SU-DHL-6 (cell line): ENCODE results near the gene SLC43A3.

Experiments
- H2AFZ ChIP-seq: fragments of 200-600 bp; sonication (generic); 2 replicates; pipeline ENCODE4 v1.6.1; 2014; ENCODE audit warnings: low read depth, mild to moderate bottlenecking, moderate library complexity, mixed read lengths, antibody characterized with exemption, low read length; ENCODE audit not compliant: severe bottlenecking
- H3F3A ChIP-seq: fragments of 200-600 bp; shearing (Covaris generic); 2 replicates; pipeline ENCODE4 v1.6.0; 2016; ENCODE audit warnings: antibody characterized with exemption, mild to moderate bottlenecking; ENCODE audit not compliant: insufficient read depth
- H3K27ac ChIP-seq: fragments of 200-600 bp; sonication (generic); 2 replicates; pipeline ENCODE4 v1.5.1; 2016; ENCODE audit warnings: low read depth, mild to moderate bottlenecking, low read length, moderate library complexity, mixed read lengths
- H3K27me3 ChIP-seq: fragments of 200-600 bp; sonication (generic), shearing (Covaris generic); 2 replicates; pipeline ENCODE4 v1.6.0; 2014; ENCODE audit warnings: mild to moderate bottlenecking, low read length
- H3K36me3 ChIP-seq: fragments of 200-600 bp; sonication (generic); 2 replicates; pipeline ENCODE4 v1.6.1; 2014; ENCODE audit warnings: mild to moderate bottlenecking, low read length, mixed read lengths
- H3K4me2 ChIP-seq: fragments of 300-600, 200-600 bp; shearing (Covaris generic), sonication (generic); 2 replicates; pipeline ENCODE4 v1.6.0; 2014; ENCODE audit warnings: low read length, low read depth, mild to moderate bottlenecking; ENCODE audit not compliant: poor library complexity, severe bottlenecking
- H3K4me3 ChIP-seq: fragments of 200-600 bp; sonication (generic); 2 replicates; pipeline ENCODE4 v1.5.1; 2014; ENCODE audit warnings: antibody characterized with exemption, low read length, mild to moderate bottlenecking, mixed read lengths; ENCODE audit not compliant: insufficient read depth, poor library complexity, severe bottlenecking
- H3K79me2 ChIP-seq: fragments of 200-600 bp; sonication (generic); 2 replicates; pipeline ENCODE4 v1.6.1; 2014; ENCODE audit warnings: mild to moderate bottlenecking, low read length, moderate library complexity; ENCODE audit not compliant: insufficient read depth
- H3K9ac ChIP-seq: fragments of 200-600 bp; sonication (generic); 2 replicates; pipeline ENCODE4 v1.7.0; 2014; ENCODE audit warnings: mild to moderate bottlenecking, low read length
- H3K9me2 ChIP-seq: fragments of 200-600 bp; sonication (generic); replicated peaks from 2 replicates; pipeline ENCODE4 v1.6.1; 2014; ENCODE audit warnings: low read length; ENCODE audit not compliant: insufficient read depth
- H3K9me3 ChIP-seq: fragments of 200-600 bp; sonication (generic); 2 replicates; pipeline ENCODE4 v1.6.1; 2014; ENCODE audit warnings: low read length, mixed read lengths; ENCODE audit not compliant: insufficient read depth
- H4K20me1 ChIP-seq: fragments of 200-600 bp; sonication (generic); 2 replicates; pipeline ENCODE4 v1.6.1; 2014; ENCODE audit warnings: low read depth, mild to moderate bottlenecking, antibody characterized with exemption, low read length, moderate library complexity, mixed read lengths
- CTCF ChIP-seq: fragments of 200-600 bp; sonication (generic); IDR thresholded peaks from one replicate; pipeline ENCODE4 v1.5.1; 2017; ENCODE audit warnings: antibody characterized with exemption, mild to moderate bottlenecking, low read length, moderate library complexity; ENCODE audit not compliant: insufficient read depth, poor library complexity, severe bottlenecking
- EZH2phosphoT487 ChIP-seq: fragments of 200-600 bp; sonication (generic), shearing (Covaris generic); conservative IDR thresholded peaks from 2 replicates; pipeline ENCODE4 v1.6.1; 2018; ENCODE audit warnings: mild to moderate bottlenecking, antibody characterized with exemption, low read length, moderate library complexity, mixed read lengths

The SLC43A3 gene

GRCh38 chr11:57417056-57417455, 9.9 kb downstream of the SLC43A3 start:
- Histone ChIP-seq H3K9ac (no peak overlapping the region), H3K27ac (no peak overlapping the region), H4K20me1 (no peaks in the 10 kb centered on the region; the same call in 1 of the 2 replicates), H3K79me2 (peaks cover 21% of the 10 kb centered on the region), H3F3A (no peaks in the 10 kb centered on the region; the same call in 1 of the 2 replicates), H2AFZ (no peak overlapping the region), H3K27me3 (no peaks in the 10 kb centered on the region), H3K36me3 (peaks cover 71% of the 10 kb centered on the region), H3K4me2 (no peak overlapping the region), H3K9me2 (no peaks in the 10 kb centered on the region), H3K9me3 (no peaks in the 10 kb centered on the region), H3K4me3 (no peak overlapping the region)
- TF ChIP-seq CTCF (no peak), EZH2phosphoT487 (no peak)

GRCh38 chr11:57416436-57416835, 10.5 kb downstream of the SLC43A3 start:
- Histone ChIP-seq H3K79me2 (peaks cover 15% of the 10 kb centered on the region; the same call in 1 of the 2 replicates), H3K4me2 (no peak overlapping the region), H3F3A (no peaks in the 10 kb centered on the region; the same call in 1 of the 2 replicates), H3K36me3 (peaks cover 70% of the 10 kb centered on the region), H4K20me1 (no peaks in the 10 kb centered on the region; the same call in 1 of the 2 replicates), H3K27me3 (no peaks in the 10 kb centered on the region), H3K9ac (no peak overlapping the region), H3K9me2 (no peaks in the 10 kb centered on the region), H2AFZ (no peak overlapping the region), H3K9me3 (no peaks in the 10 kb centered on the region), H3K27ac (no peak overlapping the region), H3K4me3 (no peak overlapping the region)
- TF ChIP-seq EZH2phosphoT487, result no peak
- TF ChIP-seq CTCF, result no peak

- Histone ChIP-seq H3K27me3 (no peaks in the 10 kb centered on the region), H3K36me3 (peaks cover 70% of the 10 kb centered on the region), H2AFZ (no peak overlapping the region), H3K9me2 (no peaks in the 10 kb centered on the region), H3K4me2 (no peak overlapping the region), H3K27ac (no peak overlapping the region), H3K9ac (no peak overlapping the region), H3K4me3 (no peak overlapping the region), H3K79me2 (peaks cover 6% of the 10 kb centered on the region; the same call in 1 of the 2 replicates), H3K9me3 (no peaks in the 10 kb centered on the region), H3F3A (no peaks in the 10 kb centered on the region; the same call in 1 of the 2 replicates), H4K20me1 (no peaks in the 10 kb centered on the region; the same call in 1 of the 2 replicates)
- no peak for TF ChIP-seq EZH2phosphoT487
- no peak for TF ChIP-seq CTCF
These were observed 12.2 kb downstream of the SLC43A3 start for GRCh38 chr11:57414612-57415212.
